ENCODE results near the gene SP140L.
"Not testable (repeated sequence)": the region's sequence is repeated elsewhere in the genome, so short reads cannot be mapped to it uniquely, and the experiment has no call there.

Gene SP140L

GRCh38 chr2:230323385-230324106 is 3.4 kb upstream of the SP140L start:
- DNase-seq (ENCODE audit: low spot score), result no peak

GRCh38 chr2:230324503-230324902 is 2.5 kb upstream of the SP140L start:
- no peak for DNase-seq (ENCODE audit: low spot score)

- DNase-seq (ENCODE audit: low spot score), result no peak
Measured at GRCh38 chr2:230325316-230326243, 1.4 kb upstream of the SP140L start.

DNA sequence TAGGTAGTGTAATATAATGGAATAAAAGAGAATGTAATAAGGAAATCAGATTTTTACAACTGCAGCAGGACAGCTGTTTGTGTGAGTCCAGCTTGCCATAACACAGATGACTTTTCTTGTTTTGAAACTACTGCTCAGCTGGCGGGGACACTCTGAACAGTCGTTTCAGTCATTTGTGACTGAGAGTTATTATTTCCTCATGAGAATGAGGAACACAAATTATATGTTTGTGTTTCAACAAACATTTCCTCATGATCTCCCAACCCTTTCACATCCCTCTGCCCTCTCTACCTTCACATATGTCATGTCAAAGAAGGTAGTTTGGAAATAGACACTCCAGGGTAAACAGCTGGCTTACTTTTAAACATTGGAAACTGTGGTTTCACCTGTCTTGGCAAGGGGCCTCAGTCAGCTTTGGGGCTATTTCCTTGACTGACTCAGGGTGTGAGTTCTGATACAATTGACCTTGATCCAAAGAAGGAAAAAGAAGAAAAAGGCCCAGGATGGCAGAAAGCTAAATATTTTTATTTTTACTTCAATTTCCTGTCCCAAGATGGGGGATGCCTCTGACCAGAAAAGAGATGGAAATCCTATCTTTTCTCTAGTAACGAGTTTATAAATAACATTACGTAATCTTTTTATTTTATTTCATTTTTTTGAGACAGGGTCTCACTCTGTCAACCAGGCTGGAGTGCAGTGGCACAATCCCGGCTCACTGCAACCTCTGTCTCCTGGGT is 593 bp downstream of the SP140L start:
- DNase-seq (ENCODE audit: low spot score), result no peak

GRCh38 chr2:230328155-230328458 is 1.1 kb downstream of the SP140L start:
- DNase-seq (ENCODE audit: low spot score), result no peak

GRCh38 chr2:230329946-230330605 is 3.1 kb downstream of the SP140L start:
- no peak for DNase-seq (ENCODE audit: low spot score)

DNA sequence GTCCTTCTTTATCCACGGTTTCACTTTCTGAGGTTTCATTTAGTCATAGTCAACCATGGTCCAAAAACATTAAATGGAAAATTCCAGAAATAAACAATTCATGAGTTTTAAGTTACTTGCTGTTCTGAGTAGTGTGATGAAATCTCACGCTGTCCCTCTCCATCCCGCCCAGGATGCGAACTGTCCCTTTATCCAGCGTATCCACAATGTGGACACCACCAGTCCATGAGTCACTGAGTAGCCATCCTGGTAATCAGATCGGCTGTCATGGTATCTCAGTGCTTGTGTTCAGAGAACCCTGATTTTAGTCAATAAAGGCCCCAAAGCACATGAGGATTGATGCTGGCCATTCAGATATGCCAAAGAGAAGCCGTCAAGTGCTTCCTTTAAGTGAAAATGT is 3.7 kb downstream of the SP140L start:
- DNase-seq (ENCODE audit: low spot score), result no peak

DNA sequence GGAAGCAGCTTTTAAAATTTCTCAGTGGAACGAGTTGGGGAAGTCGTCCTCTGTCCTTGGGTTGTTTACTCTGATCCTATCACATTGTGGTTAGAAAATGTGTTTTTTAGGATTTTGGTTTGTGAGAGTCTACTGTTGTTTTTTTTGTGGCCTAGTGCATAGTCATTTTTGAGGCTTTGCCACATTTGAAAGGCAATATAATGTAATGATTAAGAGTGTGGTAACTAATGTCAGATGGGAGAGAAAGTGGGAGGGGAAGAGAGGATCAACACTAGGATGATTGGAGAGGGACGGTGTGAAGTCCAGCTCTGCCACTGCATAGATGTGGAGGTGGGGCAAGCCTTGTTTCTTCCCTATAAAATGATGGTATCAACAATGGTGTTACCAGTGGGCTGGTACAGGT is 8.5 kb downstream of the SP140L start:
- DNase-seq (ENCODE audit: low spot score), result no peak

DNA sequence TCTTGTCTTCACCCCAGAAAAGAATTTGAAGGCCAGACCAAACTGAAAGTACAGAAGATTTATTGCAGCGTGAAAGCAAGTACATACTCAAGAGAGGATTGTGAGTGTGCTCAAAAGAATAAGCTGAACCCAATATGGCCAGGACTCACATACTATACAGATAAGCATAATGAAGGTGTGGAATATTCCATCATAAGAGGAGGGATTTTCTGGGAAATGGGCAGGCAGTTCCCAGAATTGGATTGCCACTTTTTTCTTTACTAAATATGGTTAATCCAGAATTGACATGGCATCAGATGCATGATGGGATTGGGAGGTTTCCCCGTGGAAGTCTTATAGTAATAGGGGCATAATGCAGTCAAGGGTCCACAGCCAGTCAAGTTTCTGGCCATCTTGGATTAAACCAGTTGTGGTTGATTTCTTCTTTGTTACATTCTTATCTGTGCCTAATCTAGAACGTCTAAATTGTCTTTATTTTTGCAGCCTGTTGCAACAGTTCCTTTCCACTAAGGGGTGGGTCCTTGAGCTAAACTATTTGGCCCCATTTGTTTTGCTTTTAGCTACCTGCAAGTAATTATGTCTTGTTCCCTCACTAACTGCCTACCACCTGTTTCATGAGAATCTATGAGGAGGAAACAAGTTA is 9.0 kb downstream of the SP140L start:
- DNase-seq (ENCODE audit: low spot score), result no peak

GRCh38 chr2:230341936-230342528 is 15.0 kb downstream of the SP140L start:
- not testable (repeated sequence) for DNase-seq (ENCODE audit: low spot score)

DNA sequence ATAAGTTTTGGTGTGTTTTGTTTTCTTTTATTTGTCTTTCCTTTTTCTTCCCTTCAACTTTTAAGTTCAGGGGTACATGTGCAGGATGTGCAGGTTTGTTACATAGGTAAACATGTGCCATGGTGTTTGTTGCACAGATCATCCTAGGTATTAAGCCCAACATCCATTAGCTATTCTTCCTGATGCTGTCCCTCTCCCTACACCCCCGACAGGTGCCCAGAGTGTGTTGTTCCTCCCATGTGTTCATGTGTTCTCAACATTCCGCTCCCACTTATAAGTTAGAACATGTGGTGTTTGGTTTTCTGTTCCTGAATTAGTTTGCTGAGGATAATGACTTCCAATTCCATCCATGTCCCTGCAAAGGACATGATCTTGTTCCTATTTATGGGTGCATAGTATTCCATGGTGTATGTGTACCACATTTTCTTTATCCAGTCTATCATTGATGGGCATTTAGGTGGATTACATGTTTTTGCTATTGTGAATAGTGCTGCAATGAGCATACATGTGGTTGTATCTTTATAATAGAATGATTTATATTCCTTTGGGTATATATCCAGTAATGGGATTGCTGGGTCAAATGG is 16.1 kb downstream of the SP140L start:
- DNase-seq (ENCODE audit: low spot score), result not testable (repeated sequence)

- no peak for DNase-seq (ENCODE audit: low spot score)
Measured at GRCh38 chr2:230343747-230344146, 16.8 kb downstream of the SP140L start.

GRCh38 chr2:230346465-230346864 is 19.5 kb downstream of the SP140L start:
- DNase-seq (ENCODE audit: low spot score), result no peak

- DNase-seq (ENCODE audit: low spot score), result no peak
Measured at GRCh38 chr2:230346921-230347533, 20.0 kb downstream of the SP140L start.

- DNase-seq (ENCODE audit: low spot score), result no peak
Measured at GRCh38 chr2:230347659-230348305, 20.8 kb downstream of the SP140L start.

GRCh38 chr2:230348787-230349186 is 21.8 kb downstream of the SP140L start:
- DNase-seq (ENCODE audit: low spot score), result no peak

GRCh38 chr2:230356084-230356483 is 29.1 kb downstream of the SP140L start:
- no peak for DNase-seq (ENCODE audit: low spot score)

- no peak for DNase-seq (ENCODE audit: low spot score)
Measured at GRCh38 chr2:230358305-230358704, 31.3 kb downstream of the SP140L start.

DNA sequence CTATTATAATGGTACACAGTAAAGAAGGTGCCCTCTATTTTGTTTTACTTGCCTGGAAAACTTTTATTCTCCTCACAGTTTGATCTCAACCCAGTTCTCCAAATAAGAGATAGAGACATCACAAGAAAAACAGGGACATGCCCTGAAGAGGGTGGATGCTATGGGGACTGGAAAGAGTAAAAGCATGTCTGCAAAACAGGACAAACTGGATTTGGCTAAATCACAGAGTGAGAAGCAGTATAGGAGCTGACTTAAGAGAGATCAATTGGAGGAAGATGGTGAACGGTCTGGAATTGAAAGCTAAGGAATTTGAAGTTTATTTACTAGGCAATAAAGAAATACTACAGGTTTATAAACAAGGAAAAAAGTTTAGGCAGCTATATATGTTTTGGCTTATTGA is 33.0 kb downstream of the SP140L start:
- no peak for DNase-seq (ENCODE audit: low spot score)

Measured in D341Med (cell line).